ENCODE results near the gene TAAR8.

GRCh38 chr6:132525866-132526265, 26.6 kb upstream of the TAAR8 start:
- TF ChIP-seq, protein P1, sequence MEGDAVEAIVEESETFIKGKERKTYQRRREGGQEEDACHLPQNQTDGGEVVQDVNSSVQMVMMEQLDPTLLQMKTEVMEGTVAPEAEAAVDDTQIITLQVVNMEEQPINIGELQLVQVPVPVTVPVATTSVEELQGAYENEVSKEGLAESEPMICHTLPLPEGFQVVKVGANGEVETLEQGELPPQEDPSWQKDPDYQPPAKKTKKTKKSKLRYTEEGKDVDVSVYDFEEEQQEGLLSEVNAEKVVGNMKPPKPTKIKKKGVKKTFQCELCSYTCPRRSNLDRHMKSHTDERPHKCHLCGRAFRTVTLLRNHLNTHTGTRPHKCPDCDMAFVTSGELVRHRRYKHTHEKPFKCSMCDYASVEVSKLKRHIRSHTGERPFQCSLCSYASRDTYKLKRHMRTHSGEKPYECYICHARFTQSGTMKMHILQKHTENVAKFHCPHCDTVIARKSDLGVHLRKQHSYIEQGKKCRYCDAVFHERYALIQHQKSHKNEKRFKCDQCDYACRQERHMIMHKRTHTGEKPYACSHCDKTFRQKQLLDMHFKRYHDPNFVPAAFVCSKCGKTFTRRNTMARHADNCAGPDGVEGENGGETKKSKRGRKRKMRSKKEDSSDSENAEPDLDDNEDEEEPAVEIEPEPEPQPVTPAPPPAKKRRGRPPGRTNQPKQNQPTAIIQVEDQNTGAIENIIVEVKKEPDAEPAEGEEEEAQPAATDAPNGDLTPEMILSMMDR (IDR thresholded peaks at IDR 0.05) = no peak
- TF ChIP-seq POLR2A (IDR thresholded peaks at IDR 0.05) = no peak
